Cardiac ventricle fibroblast (primary cell): ENCODE results near the gene SH3BP2. TPM values are rescaled to one million over a fixed set of nuclear protein-coding genes. Genes with fewer than 3 reads are reported as not detected.

Experiments
- total RNA-seq: library from RNA; depleted of rRNA; stranded (reverse); fragments of >200 nt; gene quantifications from 2 replicates; pipeline ENCODE4 v1.2.3, GENCODE V29; 2015

Gene SH3BP2, protein sequence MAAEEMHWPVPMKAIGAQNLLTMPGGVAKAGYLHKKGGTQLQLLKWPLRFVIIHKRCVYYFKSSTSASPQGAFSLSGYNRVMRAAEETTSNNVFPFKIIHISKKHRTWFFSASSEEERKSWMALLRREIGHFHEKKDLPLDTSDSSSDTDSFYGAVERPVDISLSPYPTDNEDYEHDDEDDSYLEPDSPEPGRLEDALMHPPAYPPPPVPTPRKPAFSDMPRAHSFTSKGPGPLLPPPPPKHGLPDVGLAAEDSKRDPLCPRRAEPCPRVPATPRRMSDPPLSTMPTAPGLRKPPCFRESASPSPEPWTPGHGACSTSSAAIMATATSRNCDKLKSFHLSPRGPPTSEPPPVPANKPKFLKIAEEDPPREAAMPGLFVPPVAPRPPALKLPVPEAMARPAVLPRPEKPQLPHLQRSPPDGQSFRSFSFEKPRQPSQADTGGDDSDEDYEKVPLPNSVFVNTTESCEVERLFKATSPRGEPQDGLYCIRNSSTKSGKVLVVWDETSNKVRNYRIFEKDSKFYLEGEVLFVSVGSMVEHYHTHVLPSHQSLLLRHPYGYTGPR
- 33.4 and 39.3 TPM in 2 replicates for total RNA-seq

DNA sequence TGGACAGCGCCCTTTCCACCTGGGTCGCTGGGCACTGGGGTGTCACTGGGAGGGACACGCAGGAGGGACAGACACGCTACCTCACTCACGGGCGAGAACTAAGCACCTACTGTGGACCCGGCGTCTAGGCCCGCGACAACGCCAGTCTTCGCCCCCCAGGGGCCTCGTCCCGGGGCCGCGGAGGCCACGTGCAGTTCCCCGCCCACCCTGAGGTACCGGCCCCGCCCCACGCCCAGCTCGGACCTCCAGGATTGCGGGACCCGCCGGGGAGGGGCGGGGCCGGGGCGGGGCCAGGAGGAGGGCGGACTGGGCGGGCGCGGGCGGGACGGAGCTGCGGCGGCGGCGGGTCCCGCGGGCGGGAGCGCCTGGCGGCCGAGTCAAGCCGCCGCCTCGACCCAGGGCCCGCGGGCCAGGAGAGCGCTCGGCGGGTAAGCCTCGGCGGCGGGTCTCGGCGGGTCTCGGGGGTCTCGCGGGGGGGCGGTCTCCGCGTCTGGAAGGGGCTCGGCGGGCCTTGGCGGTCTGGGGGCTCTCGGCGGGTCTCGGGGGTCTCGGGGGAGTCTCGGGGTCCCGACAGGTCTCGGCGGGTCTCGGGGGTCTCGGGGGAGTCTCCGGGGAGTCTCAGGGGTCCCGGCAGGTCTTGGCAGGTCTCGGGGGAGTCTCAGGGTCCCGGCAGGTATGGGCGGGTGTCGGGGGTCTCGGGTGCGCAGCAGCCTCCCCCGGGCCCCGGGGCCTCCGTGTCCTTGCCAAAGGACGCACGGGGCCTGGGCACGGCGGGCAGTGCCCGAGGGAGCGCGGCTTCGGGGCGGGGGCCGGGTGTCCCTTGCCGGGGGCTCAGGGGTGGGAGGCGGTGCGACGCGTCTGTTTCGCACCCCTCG is at the start of gene SH3BP2:
Gene SH3BP2 (plus strand): TSS at position 375 of the 875 bp plus-strand sequence. CDS start 27,533 bp downstream, outside the sequence.

DNA sequence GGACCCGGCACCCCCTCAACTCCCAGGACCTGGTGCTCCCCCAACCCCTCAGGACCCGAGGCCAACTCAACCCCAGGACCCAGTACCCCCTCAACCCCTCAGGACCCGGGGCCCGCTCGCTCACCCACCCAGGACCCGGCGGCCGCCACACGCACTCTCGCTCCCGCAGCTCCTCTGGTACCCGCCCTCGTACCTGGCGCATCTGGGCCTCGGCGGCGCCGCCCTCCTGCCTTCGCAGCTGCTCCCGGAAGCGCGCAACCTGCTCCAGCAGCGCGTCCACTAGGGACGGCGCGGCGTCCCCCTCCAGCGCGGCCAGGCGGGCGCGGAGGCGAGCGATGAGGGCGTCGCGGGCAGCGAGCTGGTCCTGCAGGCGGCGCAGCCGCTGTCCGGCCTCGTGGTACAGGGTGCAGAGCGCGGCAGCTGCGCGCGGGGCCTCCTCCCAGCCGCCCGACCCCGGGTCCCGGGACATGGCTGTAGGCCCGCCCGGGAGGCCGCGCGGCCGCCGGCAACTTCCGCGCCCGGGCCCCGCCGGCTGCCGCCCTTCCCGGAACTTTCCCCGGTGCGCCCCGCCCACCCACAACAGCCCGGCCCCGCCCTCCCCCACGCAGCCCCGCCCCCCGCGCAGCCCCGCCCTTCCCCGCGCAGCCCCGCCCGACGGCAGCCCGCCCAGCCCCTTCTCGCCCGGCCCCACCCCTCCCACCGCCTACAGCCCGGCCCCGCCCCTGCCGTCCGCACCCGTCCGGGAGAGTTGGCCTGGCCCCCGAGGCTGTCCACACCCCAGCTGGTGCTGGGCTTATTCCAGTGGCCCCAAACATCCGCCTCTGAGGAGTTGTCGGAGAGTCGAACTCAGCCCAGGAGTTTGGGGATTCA is 36.8 kb upstream of the SH3BP2 start, which contains the start of gene TNIP2:
Gene TNIP2 (minus strand): TSS at position 516 of the 870 bp plus-strand sequence. CDS start 47 bp downstream, at position 469.

DNA sequence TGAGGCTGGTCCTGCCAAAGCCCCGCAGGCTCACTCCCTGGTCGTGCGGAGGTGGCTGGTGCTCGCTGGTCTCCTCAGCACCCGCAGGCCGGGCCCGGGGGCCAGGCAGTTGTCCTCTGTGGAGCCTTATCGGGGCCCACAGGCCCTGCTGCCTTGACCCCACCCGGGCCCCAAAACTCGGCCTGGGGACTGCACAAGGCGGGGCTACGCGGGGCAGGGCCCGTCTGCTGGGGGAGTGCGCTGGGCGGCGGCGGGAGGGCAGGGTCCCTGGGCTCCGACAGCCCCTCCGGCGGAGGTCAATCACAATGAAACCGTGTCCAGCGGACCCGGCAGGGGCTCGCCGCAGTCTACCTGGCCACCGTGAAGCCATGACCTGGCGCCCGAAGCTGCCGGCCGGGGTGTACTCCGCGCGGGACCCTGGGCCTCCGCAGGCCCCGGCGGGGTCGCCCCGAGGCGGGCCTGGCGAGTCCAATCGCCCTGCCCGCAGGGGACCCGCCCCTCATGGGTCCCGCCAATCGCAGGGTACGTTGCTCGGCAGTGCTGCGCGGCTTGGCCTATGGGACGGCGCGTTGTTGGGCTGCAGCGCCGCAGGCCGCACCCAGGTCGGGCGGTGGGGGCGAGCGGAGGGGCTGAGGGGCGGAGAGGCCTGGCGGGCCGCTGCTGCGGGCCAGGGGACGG is 50.5 kb downstream of the SH3BP2 start, which contains the start of gene ADD1:
Gene ADD1 (plus strand): TSS at position 582 of the 678 bp plus-strand sequence. CDS start 32,072 bp downstream, outside the sequence.

Other genes with a start within 250 kb of the SH3BP2 start
- gene TNIP2, start 36.7 kb upstream of the SH3BP2 start, total RNA-seq: 45.6 and 45.8 TPM in 2 replicates
- gene ADD1, start 50.8 kb downstream of the SH3BP2 start, total RNA-seq: 190 and 208 TPM in 2 replicates
- gene NOP14, start 170.3 kb downstream of the SH3BP2 start, total RNA-seq: 23.8 and 25.5 TPM in 2 replicates
- gene GRK4, start 170.5 kb downstream of the SH3BP2 start, total RNA-seq: 4.4 and 4.7 TPM in 2 replicates